HFFc6 (cell line): ENCODE results near the gene LRRC14B. TPM values are rescaled to one million over a fixed set of nuclear protein-coding genes. Genes with fewer than 3 reads are reported as not detected.

Experiments used
- DNase-seq: peaks from one replicate; pipeline ENCODE4 v3.0.0-alpha.2; 2018
- H3K27ac Mint-ChIP-seq: 2 replicates; pipeline ENCODE4 v1.8.0; 2020; ENCODE audit warnings: mild to moderate bottlenecking, mixed read lengths
- H3K27me3 Mint-ChIP-seq: 2 replicates; pipeline ENCODE4 v1.8.0; 2021; ENCODE audit warnings: mild to moderate bottlenecking, moderate library complexity, mixed read lengths; ENCODE audit not compliant: insufficient read depth
- H3K36me3 Mint-ChIP-seq: 2 replicates; pipeline ENCODE4 v1.8.0; 2021; ENCODE audit warnings: low read depth, mixed read lengths
- H3K4me1 Mint-ChIP-seq: 2 replicates; pipeline ENCODE4 v1.8.0; 2020; ENCODE audit warnings: low read depth, mixed read lengths
- H3K4me3 Mint-ChIP-seq: 2 replicates; pipeline ENCODE4 v1.8.0; 2020; ENCODE audit warnings: mild to moderate bottlenecking, moderate library complexity, mixed read lengths
- H3K9me3 Mint-ChIP-seq: 2 replicates; pipeline ENCODE4 v1.8.0; 2020; ENCODE audit warnings: mild to moderate bottlenecking, mixed read lengths
- CTCF ChIP-seq: fragments of 200-600 bp; sonication (generic); IDR thresholded peaks from 2 replicates; pipeline ENCODE4 v1.5.0; 2021; ENCODE audit warnings: antibody characterized with exemption, mild to moderate bottlenecking
- total RNA-seq, 6 experiments: library from RNA; stranded (reverse); fragmentation: NEBNext Ultra II Directional; extraction: Animal tissue kit (Norgen Biotek cat#: 25700); gene quantifications; 2 replicates in 1 of 6; 3 replicates in 5 of 6; pipeline ENCODE4 v1.2.3, GENCODE V29; 2021

Gene LRRC14B
- total RNA-seq, 6 experiments from 2014 or later, result not detected

GRCh38 chr5:199197-199949, 8.1 kb downstream of the LRRC14B start:
- no peak for DNase-seq
- Mint-ChIP-seq H3K4me1 (no peaks in the 10 kb centered on the region), H3K27ac (no peak overlapping the region), H3K27me3 (peaks cover 6% of the 10 kb centered on the region), H3K36me3 (peaks cover 6% of the 10 kb centered on the region; the same call in 1 of the 2 replicates), H3K4me3 (no peak overlapping the region), H3K9me3 (no peaks in the 10 kb centered on the region)
- no peak for TF ChIP-seq CTCF

- Mint-ChIP-seq H3K27me3 (peaks cover 6% of the 10 kb centered on the region; the same call in 1 of the 2 replicates), H3K27ac (no peak overlapping the region), H3K9me3 (no peaks in the 10 kb centered on the region), H3K4me1 (no peaks in the 10 kb centered on the region), H3K36me3 (peaks cover 9% of the 10 kb centered on the region; the same call in 1 of the 2 replicates), H3K4me3 (no peak overlapping the region)
- no peak for TF ChIP-seq CTCF
- DNase-seq, result no peak
Observed at GRCh38 chr5:199950-200645, 8.8 kb downstream of the LRRC14B start.

- DNase-seq, result no peak
- H3K4me3 Mint-ChIP-seq, result no peak overlapping the region
- no peak for TF ChIP-seq CTCF
- H3K36me3 Mint-ChIP-seq, result peaks cover 18% of the 10 kb centered on the region
- H3K4me1 Mint-ChIP-seq, result peaks cover 2% of the 10 kb centered on the region
- H3K27me3 Mint-ChIP-seq, result peaks cover 2% of the 10 kb centered on the region; the same call in 1 of the 2 replicates
- no peaks in the 10 kb centered on the region for H3K9me3 Mint-ChIP-seq
- H3K27ac Mint-ChIP-seq, result no peak overlapping the region
Observed at GRCh38 chr5:200985-201384, 9.7 kb downstream of the LRRC14B start.

GRCh38 chr5:201672-202071, 10.4 kb downstream of the LRRC14B start:
- Mint-ChIP-seq H3K4me1 (peaks cover 9% of the 10 kb centered on the region), H3K4me3 (no peak overlapping the region), H3K27me3 (peaks cover 2% of the 10 kb centered on the region; the same call in 1 of the 2 replicates), H3K36me3 (peaks cover 21% of the 10 kb centered on the region), H3K27ac (no peak overlapping the region), H3K9me3 (no peaks in the 10 kb centered on the region)
- DNase-seq, result no peak
- TF ChIP-seq CTCF, result no peak

- TF ChIP-seq CTCF, result no peak
- no peak overlapping the region for H3K4me3 Mint-ChIP-seq
- H3K9me3 Mint-ChIP-seq, result no peaks in the 10 kb centered on the region
Observed at GRCh38 chr5:203246-203930, 12.1 kb downstream of the LRRC14B start.

More at GRCh38 chr5:203246-203930, 12.1 kb downstream of the LRRC14B start:
- H3K4me1 Mint-ChIP-seq, result peaks cover 24% of the 10 kb centered on the region
- no peak overlapping the region for H3K27ac Mint-ChIP-seq
- peaks cover 21% of the 10 kb centered on the region for H3K36me3 Mint-ChIP-seq
- DNase-seq, result no peak
- H3K27me3 Mint-ChIP-seq, result peaks cover 2% of the 10 kb centered on the region; the same call in 1 of the 2 replicates
